ENCODE data around the gene AAR2.

- TF ChIP-seq CTCF (IDR thresholded peaks at IDR 0.05) (no peak), EZH2 (IDR thresholded peaks at IDR 0.05) (no peak), EZH2phosphoT487 (IDR thresholded peaks at IDR 0.05) (no peak)
These were observed 66.8 kb downstream of the AAR2 start for GRCh38 chr20:36303020-36303595.
